Measurements from ENCODE around the gene MTMR2. TPM values are rescaled to one million over a fixed set of nuclear protein-coding genes. Genes with fewer than 3 reads are reported as not detected.

The MTMR2 gene
- total and polyA plus RNA-seq, 2 of the 13 experiments (the other 11 are each of a cell fraction or from before 2014, with no cell fraction given) = 12.7 to 22.3 TPM

GRCh38 chr11:95923728-95924413 lies at the start of gene MTMR2 (continued):
- TF ChIP-seq ZNF329 (CRISPR knock-in tag; IDR thresholded peaks at IDR 0.05; ENCODE audit: low read depth) = 0 out of 2 replicates have a peak, but pooled peaks have one; percentile 43
- TF ChIP-seq SNAPC5 (CRISPR knock-in tag; IDR thresholded peaks at IDR 0.05; ENCODE audit: borderline replicate concordance) = no peak
- peak; percentile 95; the same call in 1 of the 2 replicates for TF ChIP-seq ZNF138 (CRISPR knock-in tag; IDR thresholded peaks at IDR 0.05; ENCODE audit: low read depth)
- no peak for TF ChIP-seq PAWR (CRISPR knock-in tag; IDR thresholded peaks at IDR 0.05; ENCODE audit: borderline replicate concordance)
- TF ChIP-seq ZNF687 (CRISPR knock-in tag; IDR thresholded peaks at IDR 0.05) = peak; percentile 99
- TF ChIP-seq SALL1 (CRISPR knock-in tag; IDR thresholded peaks at IDR 0.05) = peak; percentile 89
- no peak for TF ChIP-seq ARID3A (IDR thresholded peaks at IDR 0.05; ENCODE audit: low read depth, low read length)
- TF ChIP-seq ZNF430 (CRISPR knock-in tag; IDR thresholded peaks at IDR 0.05) = no peak; the same call in 1 of the 2 replicates
- no peak for TF ChIP-seq HHEX (CRISPR knock-in tag; IDR thresholded peaks at IDR 0.05)
- TF ChIP-seq GATA4 (IDR thresholded peaks at IDR 0.05; ENCODE audit: borderline replicate concordance, low read depth) = peak; percentile 68; the same call in 1 of the 2 replicates
- TF ChIP-seq NCOR1 (IDR thresholded peaks at IDR 0.05; ENCODE audit: borderline replicate concordance, low read length) = no peak
- peak; percentile 80 for TF ChIP-seq PRDM10 (CRISPR knock-in tag; IDR thresholded peaks at IDR 0.05; ENCODE audit: low read depth)
- TF ChIP-seq ZNF577 (CRISPR knock-in tag; IDR thresholded peaks at IDR 0.05; ENCODE audit: borderline replicate concordance, low read depth) = no peak
- TF ChIP-seq YEATS4 (CRISPR knock-in tag; IDR thresholded peaks at IDR 0.05; ENCODE audit: borderline replicate concordance) = peak; percentile 66
- no peak for TF ChIP-seq MTA3 (CRISPR knock-in tag; IDR thresholded peaks at IDR 0.05)
- TF ChIP-seq ZBTB49 (CRISPR knock-in tag; IDR thresholded peaks at IDR 0.05; ENCODE audit: borderline replicate concordance) = no peak
- TF ChIP-seq ZNF768 (CRISPR knock-in tag; IDR thresholded peaks at IDR 0.05) = peak; percentile 79; the same call in 1 of the 2 replicates

Measured in HepG2 (cell line).